ENCODE data around the gene TRIM17. TPM values are rescaled to one million over a fixed set of nuclear protein-coding genes. Genes with fewer than 3 reads are reported as not detected.

TRIM17 gene
- total RNA-seq, 2 donors from 2014 or later, result not detected

DNA sequence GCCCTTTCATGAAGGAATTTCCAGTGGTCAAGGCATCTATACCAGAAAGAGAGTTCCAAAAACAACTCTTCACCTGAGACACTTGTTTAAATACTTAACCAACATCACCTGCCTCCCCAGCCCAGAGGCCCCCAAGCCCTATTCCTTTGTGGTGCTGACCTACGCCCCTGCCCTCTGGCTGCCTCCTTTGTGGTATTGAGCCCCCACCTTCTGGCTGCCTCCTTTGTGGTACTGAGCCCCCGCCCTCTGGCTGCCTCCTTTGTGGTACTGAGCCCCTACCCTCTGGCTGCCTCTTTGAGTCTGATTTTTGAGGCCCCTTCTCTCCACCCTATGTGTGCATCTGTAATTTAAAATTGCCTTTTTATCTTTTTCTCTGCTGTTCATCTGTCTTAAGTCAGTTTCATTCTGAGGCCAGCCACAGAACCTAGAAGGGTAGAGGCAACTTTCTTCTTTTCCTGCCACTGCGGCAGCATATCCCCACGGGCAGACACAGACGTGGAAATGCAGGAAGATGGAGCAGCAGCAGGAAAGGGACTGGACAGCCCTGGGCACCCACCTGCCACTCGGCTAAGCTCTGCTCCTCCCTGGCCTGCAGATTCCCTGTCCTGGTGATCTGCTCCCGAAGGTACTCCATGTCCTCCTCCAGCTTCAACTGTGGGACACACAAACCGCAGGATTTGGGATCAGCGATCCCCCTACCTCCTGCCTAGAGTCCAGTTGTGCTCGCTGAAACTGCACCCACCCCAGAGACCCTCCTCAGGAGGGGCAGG is 3.2 kb downstream of the TRIM17 start:
- no peak overlapping the region for H3K27ac ChIP-seq
- no peak for DNase-seq (ENCODE audit: low spot score)
- H3K36me3 ChIP-seq, result no peaks in the 10 kb centered on the region
- H3K4me3 ChIP-seq, result no peak overlapping the region
- peaks cover 0 to 11% of the 10 kb centered on the region in 2 donors for H3K27me3 ChIP-seq
- no peaks in the 10 kb centered on the region for H3K9me3 ChIP-seq
- H3K4me1 ChIP-seq, result peaks cover 0 to 23% of the 10 kb centered on the region in 2 donors
- TF ChIP-seq, protein P1, sequence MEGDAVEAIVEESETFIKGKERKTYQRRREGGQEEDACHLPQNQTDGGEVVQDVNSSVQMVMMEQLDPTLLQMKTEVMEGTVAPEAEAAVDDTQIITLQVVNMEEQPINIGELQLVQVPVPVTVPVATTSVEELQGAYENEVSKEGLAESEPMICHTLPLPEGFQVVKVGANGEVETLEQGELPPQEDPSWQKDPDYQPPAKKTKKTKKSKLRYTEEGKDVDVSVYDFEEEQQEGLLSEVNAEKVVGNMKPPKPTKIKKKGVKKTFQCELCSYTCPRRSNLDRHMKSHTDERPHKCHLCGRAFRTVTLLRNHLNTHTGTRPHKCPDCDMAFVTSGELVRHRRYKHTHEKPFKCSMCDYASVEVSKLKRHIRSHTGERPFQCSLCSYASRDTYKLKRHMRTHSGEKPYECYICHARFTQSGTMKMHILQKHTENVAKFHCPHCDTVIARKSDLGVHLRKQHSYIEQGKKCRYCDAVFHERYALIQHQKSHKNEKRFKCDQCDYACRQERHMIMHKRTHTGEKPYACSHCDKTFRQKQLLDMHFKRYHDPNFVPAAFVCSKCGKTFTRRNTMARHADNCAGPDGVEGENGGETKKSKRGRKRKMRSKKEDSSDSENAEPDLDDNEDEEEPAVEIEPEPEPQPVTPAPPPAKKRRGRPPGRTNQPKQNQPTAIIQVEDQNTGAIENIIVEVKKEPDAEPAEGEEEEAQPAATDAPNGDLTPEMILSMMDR (IDR thresholded peaks at IDR 0.05), result no peak

DNA sequence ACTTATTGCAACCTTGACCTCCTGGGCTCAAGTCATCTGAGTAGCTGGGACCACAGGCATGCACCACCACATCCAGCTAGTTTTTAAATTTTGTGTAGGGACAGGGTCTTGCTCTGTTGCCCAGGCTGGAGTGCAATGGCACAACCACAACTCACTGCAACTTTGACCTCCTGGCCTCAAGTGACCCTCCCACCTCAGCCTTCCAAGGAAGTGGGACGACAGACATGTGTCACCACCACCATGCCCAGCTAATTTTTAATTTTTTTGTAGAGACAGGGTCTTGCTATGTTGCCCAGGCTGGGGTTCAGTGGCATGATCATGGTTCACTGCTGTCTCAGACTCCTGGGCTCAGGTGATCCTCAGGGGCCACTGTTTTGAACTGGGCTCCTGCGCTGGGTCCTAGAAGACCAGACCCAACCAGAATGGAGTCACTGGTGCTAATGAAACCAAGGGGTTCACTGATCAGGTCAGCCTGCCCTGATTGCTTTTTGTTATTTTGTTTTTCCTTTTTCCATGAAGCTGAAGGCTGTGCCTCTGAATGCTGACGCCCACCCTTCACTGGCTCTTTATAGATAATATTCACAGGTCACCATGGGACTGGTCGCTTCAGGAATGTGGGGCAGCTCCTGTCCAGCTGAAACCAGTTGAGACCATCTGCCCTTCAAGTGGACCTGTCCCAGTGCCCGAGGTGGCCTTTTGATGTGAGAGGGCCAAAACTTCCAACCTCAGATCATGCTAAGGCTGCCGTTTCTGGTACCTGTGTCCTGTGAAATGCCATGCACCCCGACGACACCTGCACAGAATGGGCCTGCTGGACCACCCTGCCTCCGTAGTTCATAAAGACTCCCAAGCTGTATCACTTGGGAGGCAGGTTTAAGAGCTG is 4.9 kb downstream of the TRIM17 start:
- DNase-seq (ENCODE audit: low spot score), result no peak
- H3K36me3 ChIP-seq, result no peaks in the 10 kb centered on the region
- peaks cover 0 to 11% of the 10 kb centered on the region in 2 donors for H3K27me3 ChIP-seq
- H3K4me3 ChIP-seq, result no peak overlapping the region
- no peaks in the 10 kb centered on the region for H3K9me3 ChIP-seq
- peaks cover 0 to 30% of the 10 kb centered on the region in 2 donors for H3K4me1 ChIP-seq
- no peak overlapping the region for H3K27ac ChIP-seq
- TF ChIP-seq, protein P1 (IDR thresholded peaks at IDR 0.05), result no peak

DNA sequence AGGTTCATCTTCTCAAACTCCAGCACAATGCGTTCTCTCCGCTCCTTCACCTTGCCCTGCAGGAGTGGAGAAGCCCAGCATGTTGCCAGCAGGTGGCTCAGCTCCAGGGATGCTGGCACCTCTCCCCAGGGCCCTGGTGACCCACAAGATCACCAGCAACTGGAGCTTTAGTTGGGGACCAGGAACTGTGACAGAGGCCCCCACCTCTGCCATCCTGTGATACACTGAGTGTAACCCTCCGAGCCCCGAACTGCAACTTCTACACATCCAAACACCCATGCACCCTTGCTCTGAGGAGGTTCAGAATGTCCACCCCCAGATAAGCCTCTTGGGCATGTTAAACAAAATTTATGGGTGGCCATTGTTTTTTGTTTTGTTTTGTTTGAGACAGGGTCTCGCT is 5.5 kb downstream of the TRIM17 start:
- no peak overlapping the region for H3K27ac ChIP-seq
- no peak for DNase-seq (ENCODE audit: low spot score)
- TF ChIP-seq, protein P1 (IDR thresholded peaks at IDR 0.05), result no peak
- H3K27me3 ChIP-seq, result peaks cover 0 to 6% of the 10 kb centered on the region in 2 donors
- peaks cover 0 to 23% of the 10 kb centered on the region in 2 donors for H3K4me1 ChIP-seq
- no peaks in the 10 kb centered on the region for H3K9me3 ChIP-seq
- H3K36me3 ChIP-seq, result no peaks in the 10 kb centered on the region
- no peak overlapping the region for H3K4me3 ChIP-seq

DNA sequence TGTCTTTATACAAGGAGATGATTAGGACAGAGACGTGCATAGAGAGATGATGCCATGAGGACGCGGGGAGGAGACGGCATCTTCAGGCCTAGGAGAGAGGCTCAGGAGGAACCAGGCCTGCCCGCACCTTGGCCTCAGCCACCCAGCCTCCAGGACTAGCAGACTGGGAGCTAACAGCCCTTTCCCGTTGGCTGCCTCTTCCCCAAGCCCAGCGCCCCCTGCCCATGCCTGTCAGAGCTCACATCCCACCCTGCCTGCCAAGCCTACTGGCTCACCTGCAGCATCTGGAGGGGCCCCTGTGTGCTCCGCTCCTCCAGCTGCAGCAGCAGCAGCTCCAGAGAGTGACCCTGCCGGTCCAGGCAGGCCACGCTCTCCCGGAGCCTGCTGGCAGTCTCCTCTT is 6.0 kb downstream of the TRIM17 start:
- Histone ChIP-seq H3K4me1 (peaks cover 0 to 23% of the 10 kb centered on the region in 2 donors), H3K4me3 (no peak overlapping the region), H3K36me3 (no peaks in the 10 kb centered on the region), H3K27me3 (peaks cover 0 to 2% of the 10 kb centered on the region in 2 donors), H3K9me3 (no peaks in the 10 kb centered on the region), H3K27ac (peak overlapping the region in 1 of 2 donors; percentile 35)
- no peak for DNase-seq (ENCODE audit: low spot score)
- TF ChIP-seq, protein P1 (IDR thresholded peaks at IDR 0.05), result no peak

DNA sequence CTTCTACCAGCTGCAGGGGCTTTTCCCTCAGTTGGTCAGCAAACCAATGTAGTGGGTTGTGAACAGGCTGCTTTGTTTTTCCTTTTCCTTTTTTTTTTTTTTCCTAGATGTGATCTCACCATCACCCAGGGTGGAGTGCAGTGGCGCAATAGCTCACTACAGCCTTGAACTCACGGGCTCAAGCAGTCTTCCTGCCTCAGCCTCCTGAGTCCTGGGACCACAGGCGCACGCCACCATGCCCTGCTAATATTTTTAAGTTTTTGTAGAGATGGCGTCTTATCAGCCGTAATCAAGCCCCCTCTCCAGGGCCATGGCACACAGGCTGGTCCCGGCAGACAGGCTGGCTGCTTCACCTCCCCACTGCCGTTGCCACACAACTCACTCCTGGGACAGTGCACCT is 6.6 kb downstream of the TRIM17 start:
- H3K4me1 ChIP-seq, result peaks cover 0 to 28% of the 10 kb centered on the region in 2 donors
- no peak overlapping the region for H3K4me3 ChIP-seq
- no peaks in the 10 kb centered on the region for H3K36me3 ChIP-seq
- H3K27ac ChIP-seq, result peak overlapping the region; percentile 26 to 43
- TF ChIP-seq, protein P1 (IDR thresholded peaks at IDR 0.05), result no peak
- no peaks in the 10 kb centered on the region for H3K27me3 ChIP-seq
- peak; percentile 71 for DNase-seq (ENCODE audit: low spot score)
- no peaks in the 10 kb centered on the region for H3K9me3 ChIP-seq
